DND-41 (cell line): ENCODE measurements around the gene VPS8.
"Not testable (repeated sequence)": the region's sequence is repeated elsewhere in the genome, so short reads cannot be mapped to it uniquely, and the experiment has no call there.

Experiments
- EZH2 ChIP-seq: IDR thresholded peaks from 3 replicates; pipeline ENCODE4 v1.6.1; 2012; ENCODE audit warnings: borderline replicate concordance, low read depth, mild to moderate bottlenecking, moderate library complexity, low read length, inconsistent platforms; ENCODE audit not compliant: severe bottlenecking
- TF ChIP-seq, protein P1 (sequence below): IDR thresholded peaks from 2 replicates; pipeline ENCODE4 v1.5.1; 2012; ENCODE audit warnings: borderline replicate concordance, low read length, moderate library complexity, mild to moderate bottlenecking; ENCODE audit not compliant: poor library complexity, severe bottlenecking; ENCODE audit errors: extremely low read depth

DNA sequence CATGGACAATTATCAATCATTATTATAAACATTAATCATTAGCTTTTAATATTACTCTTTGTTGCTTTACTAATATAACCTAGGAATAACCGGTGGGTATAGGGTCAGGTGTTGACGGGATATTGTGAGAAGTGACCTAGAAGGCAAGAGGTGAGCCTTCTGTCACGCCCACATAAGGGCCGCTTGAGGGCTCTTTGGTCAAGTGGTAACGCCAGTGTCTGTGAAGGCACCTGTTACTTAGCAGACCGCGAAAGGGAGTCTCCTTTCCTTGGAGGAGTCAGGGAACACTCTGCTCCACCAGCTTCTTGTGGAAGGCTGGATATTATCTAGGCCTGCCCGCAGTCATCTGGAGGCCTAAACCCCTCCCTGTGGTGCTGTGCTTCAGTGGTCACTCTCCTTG lies 142.9 kb downstream of the VPS8 start:
- TF ChIP-seq, protein P1, sequence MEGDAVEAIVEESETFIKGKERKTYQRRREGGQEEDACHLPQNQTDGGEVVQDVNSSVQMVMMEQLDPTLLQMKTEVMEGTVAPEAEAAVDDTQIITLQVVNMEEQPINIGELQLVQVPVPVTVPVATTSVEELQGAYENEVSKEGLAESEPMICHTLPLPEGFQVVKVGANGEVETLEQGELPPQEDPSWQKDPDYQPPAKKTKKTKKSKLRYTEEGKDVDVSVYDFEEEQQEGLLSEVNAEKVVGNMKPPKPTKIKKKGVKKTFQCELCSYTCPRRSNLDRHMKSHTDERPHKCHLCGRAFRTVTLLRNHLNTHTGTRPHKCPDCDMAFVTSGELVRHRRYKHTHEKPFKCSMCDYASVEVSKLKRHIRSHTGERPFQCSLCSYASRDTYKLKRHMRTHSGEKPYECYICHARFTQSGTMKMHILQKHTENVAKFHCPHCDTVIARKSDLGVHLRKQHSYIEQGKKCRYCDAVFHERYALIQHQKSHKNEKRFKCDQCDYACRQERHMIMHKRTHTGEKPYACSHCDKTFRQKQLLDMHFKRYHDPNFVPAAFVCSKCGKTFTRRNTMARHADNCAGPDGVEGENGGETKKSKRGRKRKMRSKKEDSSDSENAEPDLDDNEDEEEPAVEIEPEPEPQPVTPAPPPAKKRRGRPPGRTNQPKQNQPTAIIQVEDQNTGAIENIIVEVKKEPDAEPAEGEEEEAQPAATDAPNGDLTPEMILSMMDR = not testable (repeated sequence)
- TF ChIP-seq EZH2 = not testable (repeated sequence)
